GM12878 (cell line): ENCODE data around the gene CALD1. TPM values are rescaled to one million over a fixed set of nuclear protein-coding genes. Genes with fewer than 3 reads are reported as not detected.
A peak's percentile ranks its signal among the peaks of the same experiment; 100 is the strongest.

Experiments used
- BACH1 ChIP-seq: fragments of 450-650 bp; IDR thresholded peaks from 2 replicates; pipeline ENCODE4 v1.6.1; 2017; ENCODE audit warnings: mild to moderate bottlenecking, borderline replicate concordance
- CHD2 ChIP-seq: IDR thresholded peaks from 2 replicates; pipeline ENCODE4 v1.6.1; 2011; ENCODE audit warnings: low read depth, low read length, improper control_type of control experiment, borderline replicate concordance
- FOS ChIP-seq: IDR thresholded peaks from 3 replicates; pipeline ENCODE4 v1.6.1; 2011; ENCODE audit warnings: borderline replicate concordance; ENCODE audit not compliant: insufficient read length; ENCODE audit errors: extremely low read depth
- FOXK2 ChIP-seq: fragments of 450-650 bp; IDR thresholded peaks from 2 replicates; pipeline ENCODE4 v1.6.1; 2017; ENCODE audit warnings: mild to moderate bottlenecking, moderate library complexity
- FOXM1 ChIP-seq: IDR thresholded peaks from 2 replicates; pipeline ENCODE4 v1.6.1; 2012; ENCODE audit warnings: low read depth, mild to moderate bottlenecking, inconsistent platforms, low read length, moderate library complexity
- GABPA ChIP-seq: IDR thresholded peaks from 2 replicates; pipeline ENCODE4 v1.6.1; 2014; ENCODE audit warnings: antibody characterized with exemption, low read depth, mild to moderate bottlenecking, inconsistent platforms
- GATAD2B ChIP-seq: fragments of 450-650 bp; conservative IDR thresholded peaks from 2 replicates; pipeline ENCODE4 v1.6.1; 2017; ENCODE audit warnings: low read depth, mild to moderate bottlenecking, moderate library complexity
- HDAC2 ChIP-seq: fragments of 200-600 bp; sonication (generic); IDR thresholded peaks from 2 replicates; pipeline ENCODE4 v1.6.1; 2017
- NBN ChIP-seq: fragments of 450-650 bp; IDR thresholded peaks from 2 replicates; pipeline ENCODE4 v1.6.1; 2016
- NFYB ChIP-seq: IDR thresholded peaks from 2 replicates; pipeline ENCODE4 v1.6.1; 2011; ENCODE audit warnings: low read depth, mild to moderate bottlenecking, low read length, improper control_type of control experiment, moderate library complexity; ENCODE audit not compliant: insufficient read depth
- PML ChIP-seq: IDR thresholded peaks from 2 replicates; pipeline ENCODE4 v1.6.1; 2012; ENCODE audit warnings: low read length, inconsistent platforms
- SIN3A ChIP-seq: IDR thresholded peaks from 2 replicates; pipeline ENCODE4 v1.6.1; 2012; ENCODE audit warnings: low read depth, low read length, improper control_type of control experiment
- SIX5 ChIP-seq: IDR thresholded peaks from 2 replicates; pipeline ENCODE4 v1.6.1; 2011; ENCODE audit warnings: mild to moderate bottlenecking, low read depth, low read length, moderate library complexity; ENCODE audit not compliant: severe bottlenecking
- TARDBP ChIP-seq: IDR thresholded peaks from 2 replicates; pipeline ENCODE4 v1.6.1; 2016; ENCODE audit warnings: borderline replicate concordance
- TBL1XR1 ChIP-seq: IDR thresholded peaks from 2 replicates; pipeline ENCODE4 v1.6.1; 2012; ENCODE audit warnings: low read depth, low read length, improper control_type of control experiment
- TCF12 ChIP-seq: IDR thresholded peaks from 2 replicates; pipeline ENCODE4 v1.6.1; 2011; ENCODE audit warnings: low read depth, mild to moderate bottlenecking, low read length
- ZNF274 ChIP-seq: IDR thresholded peaks from one replicate; pipeline ENCODE4 v1.8.0; 2011; ENCODE audit not compliant: insufficient read length, insufficient read depth
- polyA plus RNA-seq, 11 experiments: library from polyadenylated mRNA; depleted of rRNA in 4 of 11; unstranded in 6 of 11; stranded (reverse) in 5 of 11; fragments of >200 nt; fragmentation: Nextera tagmentation in 4 of 11; fragmentation: Illumina TruSeq in 1 of 11; extraction: Ambion mirVana in 4 of 11; extraction: Trizol in 1 of 11; gene quantifications; 1 replicate in 1 of 11; 2 replicates in 10 of 11; pipeline versions ENCODE4 v1.2.1 to v1.2.3, GENCODE V29; 2011 to 2016; ENCODE audit warnings: inconsistent platforms in 2 of 11, missing spikeins in 2 of 11, low read depth in 1 of 11
- total RNA-seq, 4 experiments: library from RNA; depleted of rRNA in 3 of 4; stranded (reverse); fragments of >200 nt in 3 of 4; fragmentation: Illumina TruSeq in 1 of 4; extraction: Trizol in 1 of 4; gene quantifications; 2 replicates each; pipeline versions ENCODE4 v1.2.1 to v1.2.3, GENCODE V29; 2013 to 2021
- TF ChIP-seq, protein P1 (sequence below): fragments of 450-650 bp; IDR thresholded peaks from 2 replicates; pipeline ENCODE4 v1.6.1; 2018; ENCODE audit warnings: mild to moderate bottlenecking, low read depth, moderate library complexity; ENCODE audit not compliant: partially characterized antibody
- TF ChIP-seq, protein P2 (sequence below): fragments of 450-650 bp; conservative IDR thresholded peaks from 2 replicates; pipeline ENCODE4 v1.6.1; 2017; ENCODE audit warnings: mild to moderate bottlenecking, moderate library complexity
- TF ChIP-seq, protein P3 (sequence below), 3 experiments: IDR thresholded peaks in 2 of 3; conservative IDR thresholded peaks in 1 of 3; 2 replicates each; pipeline ENCODE4 v1.5.1; 2011; ENCODE audit warnings: low read depth in 3 of 3, low read length in 3 of 3, mild to moderate bottlenecking in 3 of 3, control low read depth in 2 of 3, moderate library complexity in 2 of 3, inconsistent platforms in 1 of 3, mixed read lengths in 1 of 3; ENCODE audit not compliant: control insufficient read depth in 2 of 3, insufficient read depth in 1 of 3; ENCODE audit errors: extremely low read depth in 1 of 3
- TF ChIP-seq, protein P4 (sequence below): IDR thresholded peaks from 2 replicates; pipeline ENCODE4 v1.6.1; 2012; ENCODE audit warnings: low read depth, low read length, improper control_type of control experiment

Gene CALD1
- total and polyA plus RNA-seq, 10 of the 15 experiments (the other 5 are each of a cell fraction or from before 2014, with no cell fraction given) = 0.03 to 1.3 (median 0.22) TPM

DNA sequence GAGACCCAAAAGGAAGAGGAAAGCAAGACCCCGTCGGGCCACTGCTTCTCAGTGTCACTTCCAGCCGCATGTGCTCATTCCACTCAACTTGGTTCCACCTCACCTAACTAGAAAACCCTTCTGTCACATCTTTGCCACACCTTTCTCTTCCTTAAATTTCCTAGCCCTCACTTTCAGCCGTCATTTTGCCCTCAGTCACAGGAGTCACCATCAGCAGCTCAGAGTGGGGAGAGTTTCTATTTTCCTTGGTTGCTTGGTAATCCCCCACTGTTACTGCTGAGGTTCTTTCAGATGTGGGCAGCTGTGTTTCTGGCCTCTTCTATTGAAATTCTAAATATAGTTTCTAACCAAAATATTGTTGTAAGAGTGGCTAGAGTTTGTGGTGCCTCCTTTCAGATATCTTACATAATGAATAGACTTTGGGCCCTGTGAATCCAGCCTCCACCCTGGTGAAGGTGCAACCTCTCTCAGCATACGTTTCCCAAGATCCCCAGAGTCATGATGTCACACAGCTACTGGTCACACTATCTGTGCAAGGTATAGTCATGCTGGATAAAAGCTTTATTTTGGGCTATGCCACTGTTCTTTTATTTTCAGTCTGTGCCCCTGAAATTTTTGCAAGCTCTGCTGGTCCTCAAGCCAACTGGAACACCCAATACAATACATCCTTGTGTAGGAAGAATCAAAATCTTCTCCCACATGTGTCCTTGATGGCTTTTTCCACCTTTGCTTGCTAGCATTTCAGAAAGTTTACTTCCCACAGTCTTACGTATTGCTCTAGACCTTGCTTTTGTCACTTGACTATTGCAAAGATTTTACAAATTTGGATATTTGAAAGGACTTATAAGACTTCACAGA, 216.0 kb downstream of the CALD1 start (continued):
- TF ChIP-seq, protein P1, sequence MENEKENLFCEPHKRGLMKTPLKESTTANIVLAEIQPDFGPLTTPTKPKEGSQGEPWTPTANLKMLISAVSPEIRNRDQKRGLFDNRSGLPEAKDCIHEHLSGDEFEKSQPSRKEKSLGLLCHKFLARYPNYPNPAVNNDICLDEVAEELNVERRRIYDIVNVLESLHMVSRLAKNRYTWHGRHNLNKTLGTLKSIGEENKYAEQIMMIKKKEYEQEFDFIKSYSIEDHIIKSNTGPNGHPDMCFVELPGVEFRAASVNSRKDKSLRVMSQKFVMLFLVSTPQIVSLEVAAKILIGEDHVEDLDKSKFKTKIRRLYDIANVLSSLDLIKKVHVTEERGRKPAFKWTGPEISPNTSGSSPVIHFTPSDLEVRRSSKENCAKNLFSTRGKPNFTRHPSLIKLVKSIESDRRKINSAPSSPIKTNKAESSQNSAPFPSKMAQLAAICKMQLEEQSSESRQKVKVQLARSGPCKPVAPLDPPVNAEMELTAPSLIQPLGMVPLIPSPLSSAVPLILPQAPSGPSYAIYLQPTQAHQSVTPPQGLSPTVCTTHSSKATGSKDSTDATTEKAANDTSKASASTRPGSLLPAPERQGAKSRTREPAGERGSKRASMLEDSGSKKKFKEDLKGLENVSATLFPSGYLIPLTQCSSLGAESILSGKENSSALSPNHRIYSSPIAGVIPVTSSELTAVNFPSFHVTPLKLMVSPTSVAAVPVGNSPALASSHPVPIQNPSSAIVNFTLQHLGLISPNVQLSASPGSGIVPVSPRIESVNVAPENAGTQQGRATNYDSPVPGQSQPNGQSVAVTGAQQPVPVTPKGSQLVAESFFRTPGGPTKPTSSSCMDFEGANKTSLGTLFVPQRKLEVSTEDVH = no peak
- TF ChIP-seq, protein P2, sequence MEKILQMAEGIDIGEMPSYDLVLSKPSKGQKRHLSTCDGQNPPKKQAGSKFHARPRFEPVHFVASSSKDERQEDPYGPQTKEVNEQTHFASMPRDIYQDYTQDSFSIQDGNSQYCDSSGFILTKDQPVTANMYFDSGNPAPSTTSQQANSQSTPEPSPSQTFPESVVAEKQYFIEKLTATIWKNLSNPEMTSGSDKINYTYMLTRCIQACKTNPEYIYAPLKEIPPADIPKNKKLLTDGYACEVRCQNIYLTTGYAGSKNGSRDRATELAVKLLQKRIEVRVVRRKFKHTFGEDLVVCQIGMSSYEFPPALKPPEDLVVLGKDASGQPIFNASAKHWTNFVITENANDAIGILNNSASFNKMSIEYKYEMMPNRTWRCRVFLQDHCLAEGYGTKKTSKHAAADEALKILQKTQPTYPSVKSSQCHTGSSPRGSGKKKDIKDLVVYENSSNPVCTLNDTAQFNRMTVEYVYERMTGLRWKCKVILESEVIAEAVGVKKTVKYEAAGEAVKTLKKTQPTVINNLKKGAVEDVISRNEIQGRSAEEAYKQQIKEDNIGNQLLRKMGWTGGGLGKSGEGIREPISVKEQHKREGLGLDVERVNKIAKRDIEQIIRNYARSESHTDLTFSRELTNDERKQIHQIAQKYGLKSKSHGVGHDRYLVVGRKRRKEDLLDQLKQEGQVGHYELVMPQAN = no peak
- TF ChIP-seq, protein P3, sequence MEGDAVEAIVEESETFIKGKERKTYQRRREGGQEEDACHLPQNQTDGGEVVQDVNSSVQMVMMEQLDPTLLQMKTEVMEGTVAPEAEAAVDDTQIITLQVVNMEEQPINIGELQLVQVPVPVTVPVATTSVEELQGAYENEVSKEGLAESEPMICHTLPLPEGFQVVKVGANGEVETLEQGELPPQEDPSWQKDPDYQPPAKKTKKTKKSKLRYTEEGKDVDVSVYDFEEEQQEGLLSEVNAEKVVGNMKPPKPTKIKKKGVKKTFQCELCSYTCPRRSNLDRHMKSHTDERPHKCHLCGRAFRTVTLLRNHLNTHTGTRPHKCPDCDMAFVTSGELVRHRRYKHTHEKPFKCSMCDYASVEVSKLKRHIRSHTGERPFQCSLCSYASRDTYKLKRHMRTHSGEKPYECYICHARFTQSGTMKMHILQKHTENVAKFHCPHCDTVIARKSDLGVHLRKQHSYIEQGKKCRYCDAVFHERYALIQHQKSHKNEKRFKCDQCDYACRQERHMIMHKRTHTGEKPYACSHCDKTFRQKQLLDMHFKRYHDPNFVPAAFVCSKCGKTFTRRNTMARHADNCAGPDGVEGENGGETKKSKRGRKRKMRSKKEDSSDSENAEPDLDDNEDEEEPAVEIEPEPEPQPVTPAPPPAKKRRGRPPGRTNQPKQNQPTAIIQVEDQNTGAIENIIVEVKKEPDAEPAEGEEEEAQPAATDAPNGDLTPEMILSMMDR (IDR thresholded peaks at IDR 0.05 in 2 of 3, conservative IDR thresholded peaks at IDR 0.05 in 1 of 3; ENCODE audit: control insufficient read depth in 2 of 3, extremely low read depth in 1 of 3, insufficient read depth in 1 of 3, low read depth in 3 of 3, low read length in 3 of 3) = no peak
- TF ChIP-seq FOS = no peak
- no peak; the same call in 1 of the 2 replicates for TF ChIP-seq SIN3A
- TF ChIP-seq, protein P4, sequence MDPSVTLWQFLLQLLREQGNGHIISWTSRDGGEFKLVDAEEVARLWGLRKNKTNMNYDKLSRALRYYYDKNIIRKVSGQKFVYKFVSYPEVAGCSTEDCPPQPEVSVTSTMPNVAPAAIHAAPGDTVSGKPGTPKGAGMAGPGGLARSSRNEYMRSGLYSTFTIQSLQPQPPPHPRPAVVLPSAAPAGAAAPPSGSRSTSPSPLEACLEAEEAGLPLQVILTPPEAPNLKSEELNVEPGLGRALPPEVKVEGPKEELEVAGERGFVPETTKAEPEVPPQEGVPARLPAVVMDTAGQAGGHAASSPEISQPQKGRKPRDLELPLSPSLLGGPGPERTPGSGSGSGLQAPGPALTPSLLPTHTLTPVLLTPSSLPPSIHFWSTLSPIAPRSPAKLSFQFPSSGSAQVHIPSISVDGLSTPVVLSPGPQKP = no peak
- TF ChIP-seq ZNF274 = no peak
- TF ChIP-seq HDAC2 = no peak
- TF ChIP-seq CHD2 = peak; percentile 71; the same call in 1 of the 2 replicates
- TF ChIP-seq SIX5 = no peak
- TF ChIP-seq BACH1 = no peak
- TF ChIP-seq TARDBP = no peak
- TF ChIP-seq FOXM1 = peak; percentile 84
- peak; percentile 93; the same call in 1 of the 2 replicates for TF ChIP-seq TBL1XR1
- no peak for TF ChIP-seq GABPA
- TF ChIP-seq NFYB = no peak
- peak; percentile 51; the same call in 1 of the 2 replicates for TF ChIP-seq NBN
- no peak for TF ChIP-seq FOXK2
- TF ChIP-seq PML = no peak
- peak; percentile 32; the same call in 1 of the 2 replicates for TF ChIP-seq GATAD2B
- TF ChIP-seq TCF12 = peak; percentile 65; the same call in 1 of the 2 replicates
